H1 (cell line): Measurements from ENCODE around the gene CACUL1. TPM values are rescaled to one million over a fixed set of nuclear protein-coding genes. Genes with fewer than 3 reads are reported as not detected.

Experiments
- CTCF ChIA-PET: fragments of 300-600 bp; sonication (Branson Sonifier 250); formaldehyde crosslinking; loops from one replicate; lab custom pipeline; 2021; ENCODE audit not compliant: partially characterized antibody; lab: Charles Lee
- POLR2A ChIA-PET: fragments of 300-600 bp; sonication (Branson Sonifier 250); formaldehyde crosslinking; loops from one replicate; lab custom pipeline; 2021; ENCODE audit warnings: inconsistent platforms; ENCODE audit not compliant: partially characterized antibody; lab: Charles Lee
- DNase-seq, 2 experiments: peaks; one replicate each; pipeline versions ENCODE4 v3.0.0 to v3.0.0-alpha.2; 2010 to 2022; ENCODE audit warnings: low spot score in 2 of 2, low read depth in 1 of 2, mixed read lengths in 1 of 2
- FAIRE-seq: peaks from 2 replicates; lab custom pipeline; 2011; peaks lifted over from hg19 to GRCh38; lab: Jason Lieb, UNC
- H2AFZ ChIP-seq: 2 replicates; pipeline ENCODE4 v1.8.1; 2012; ENCODE audit warnings: low read length, inconsistent platforms
- H2AK5ac ChIP-seq: 2 replicates; pipeline ENCODE4 v1.6.1; 2013; ENCODE audit warnings: low read depth, low read length
- H2BK120ac ChIP-seq: replicated peaks from 2 replicates; pipeline ENCODE3; 2013; ENCODE audit warnings: low read depth, low read length, inconsistent platforms
- H2BK12ac ChIP-seq: 2 replicates; pipeline ENCODE4 v1.6.1; 2013; ENCODE audit warnings: low read depth, low read length
- H2BK15ac ChIP-seq: 2 replicates; pipeline ENCODE4 v1.6.1; 2013; ENCODE audit warnings: low read length
- H2BK20ac ChIP-seq: 2 replicates; pipeline ENCODE4 v1.6.1; 2013; ENCODE audit warnings: low read length
- H2BK5ac ChIP-seq: 2 replicates; pipeline ENCODE4 v1.6.1; 2013; ENCODE audit warnings: low read depth, low read length
- H3K14ac ChIP-seq: 2 replicates; pipeline ENCODE4 v1.6.1; 2013; ENCODE audit warnings: inconsistent platforms; ENCODE audit not compliant: insufficient read length
- H3K18ac ChIP-seq: 2 replicates; pipeline ENCODE4 v1.6.1; 2013; ENCODE audit warnings: low read length; ENCODE audit errors: extremely low read depth
- H3K23ac ChIP-seq: 2 replicates; pipeline ENCODE4 v1.6.1; 2013; ENCODE audit warnings: inconsistent platforms; ENCODE audit not compliant: insufficient read length
- H3K23me2 ChIP-seq: 2 replicates; pipeline ENCODE4 v1.6.1; 2013; ENCODE audit warnings: low read depth, low read length
- H3K27ac ChIP-seq: 2 replicates; pipeline ENCODE4 v1.6.1; 2011; ENCODE audit warnings: low read depth, low read length, inconsistent platforms
- H3K27me3 ChIP-seq, 4 experiments: replicated peaks in 1 of 4; 1 replicate in 1 of 4; 2 replicates in 3 of 4; pipeline versions ENCODE4 v1.6.1 to v1.8.1; 2011 to 2013; ENCODE audit warnings: low read length in 3 of 4, mild to moderate bottlenecking in 3 of 4, inconsistent platforms in 2 of 4, mixed read lengths in 2 of 4, moderate library complexity in 1 of 4; ENCODE audit not compliant: control insufficient read depth in 3 of 4, insufficient read depth in 3 of 4; ENCODE audit errors: extremely low read depth in 1 of 4
- H3K36me3 ChIP-seq, 4 experiments: 2 replicates each; pipeline versions ENCODE4 v1.6.1 to v1.8.1; 2011 to 2013; ENCODE audit warnings: mild to moderate bottlenecking in 4 of 4, low read length in 3 of 4, moderate library complexity in 2 of 4, control low read depth in 1 of 4, inconsistent platforms in 1 of 4; ENCODE audit not compliant: insufficient read depth in 4 of 4, control insufficient read depth in 2 of 4
- H3K4ac ChIP-seq: replicated peaks from 2 replicates; pipeline ENCODE3; 2013; ENCODE audit warnings: low read length, low read depth, mixed read lengths, inconsistent platforms; ENCODE audit not compliant: insufficient read length
- H3K4me1 ChIP-seq, 4 experiments: replicated peaks in 1 of 4; 1 replicate in 1 of 4; 2 replicates in 3 of 4; pipeline versions ENCODE4 v1.6.1 to v1.8.1; 2011 to 2013; ENCODE audit warnings: low read length in 3 of 4, inconsistent platforms in 2 of 4, mixed read lengths in 1 of 4; ENCODE audit not compliant: insufficient read depth in 4 of 4, control insufficient read depth in 3 of 4
- H3K4me2 ChIP-seq, 2 experiments: 2 replicates each; pipeline versions ENCODE4 v1.6.1 to v1.8.1; 2011 to 2013; ENCODE audit warnings: low read depth in 2 of 2, low read length in 2 of 2, control low read depth in 1 of 2, inconsistent platforms in 1 of 2, mild to moderate bottlenecking in 1 of 2; ENCODE audit not compliant: insufficient read depth in 1 of 2
- H3K4me3 ChIP-seq, 4 experiments: fragments of 200-600, 300-600 bp in 1 of 4; sonication (generic), shearing (Covaris generic), sonication (Bioruptor Twin) in 1 of 4; 2 replicates each; pipeline versions ENCODE4 v1.5.1 to v1.8.1; 2011 to 2016; ENCODE audit warnings: low read length in 4 of 4, low read depth in 3 of 4, control low read depth in 2 of 4, inconsistent platforms in 2 of 4, mild to moderate bottlenecking in 2 of 4, mixed read lengths in 1 of 4, moderate library complexity in 1 of 4; ENCODE audit not compliant: insufficient read depth in 2 of 4; ENCODE audit errors: extremely low read depth in 1 of 4
- H3K56ac ChIP-seq: replicated peaks from 2 replicates; pipeline ENCODE3; 2013; ENCODE audit warnings: low read depth, mild to moderate bottlenecking, mixed read lengths, low read length, inconsistent platforms; ENCODE audit not compliant: insufficient read length
- H3K79me1 ChIP-seq: 2 replicates; pipeline ENCODE4 v1.6.1; 2013; ENCODE audit warnings: low read depth, low read length, control low read depth
- H3K79me2 ChIP-seq, 2 experiments: 2 replicates each; pipeline versions ENCODE4 v1.6.1 to v1.8.1; 2012 to 2013; ENCODE audit warnings: low read length in 2 of 2, mild to moderate bottlenecking in 2 of 2, inconsistent platforms in 1 of 2; ENCODE audit not compliant: insufficient read depth in 2 of 2, control insufficient read depth in 1 of 2
- H3K9ac ChIP-seq, 4 experiments: replicated peaks in 1 of 4; 1 replicate in 1 of 4; 2 replicates in 3 of 4; pipeline versions ENCODE4 v1.6.1 to v1.8.1; 2011 to 2013; ENCODE audit warnings: low read depth in 3 of 4, low read length in 3 of 4, control low read depth in 2 of 4, mild to moderate bottlenecking in 2 of 4, moderate library complexity in 2 of 4, inconsistent platforms in 1 of 4; ENCODE audit errors: extremely low read depth in 1 of 4
- H3K9me3 ChIP-seq, 2 experiments: 2 replicates each; pipeline versions ENCODE4 v1.6.1 to v1.8.1; 2012 to 2013; ENCODE audit warnings: mild to moderate bottlenecking in 2 of 2, moderate library complexity in 2 of 2, control low read depth in 1 of 2, inconsistent platforms in 1 of 2, low read depth in 1 of 2, low read length in 1 of 2, mixed read lengths in 1 of 2; ENCODE audit not compliant: insufficient read depth in 2 of 2
- H4K20me1 ChIP-seq, 2 experiments: replicated peaks in 1 of 2; 2 replicates each; pipeline versions ENCODE3 to v1.8.1; 2011 to 2013; ENCODE audit warnings: inconsistent platforms in 2 of 2, low read length in 2 of 2, mild to moderate bottlenecking in 1 of 2; ENCODE audit not compliant: insufficient read depth in 2 of 2, control insufficient read depth in 1 of 2
- H4K5ac ChIP-seq: 2 replicates; pipeline ENCODE4 v1.6.1; 2013; ENCODE audit warnings: low read length, low read depth, mixed read lengths, inconsistent platforms; ENCODE audit not compliant: insufficient read length
- H4K8ac ChIP-seq: 2 replicates; pipeline ENCODE4 v1.8.0; 2013; ENCODE audit warnings: mild to moderate bottlenecking, moderate library complexity, low read length, inconsistent platforms; ENCODE audit not compliant: insufficient read depth; ENCODE audit errors: extremely low read depth
- H4K91ac ChIP-seq: replicated peaks from 2 replicates; pipeline ENCODE3; 2013; ENCODE audit warnings: low read length, mixed read lengths, inconsistent platforms; ENCODE audit not compliant: insufficient read length
- CBX5 ChIP-seq: fragments of 300-800, 300-1000 bp; sonication (generic); IDR thresholded peaks from 2 replicates; pipeline ENCODE4 v1.7.1; 2016; ENCODE audit warnings: antibody characterized with exemption, low read length, low read depth
- CBX8 ChIP-seq: fragments of 300-800, 300-1000 bp; sonication (generic); IDR thresholded peaks from 2 replicates; pipeline ENCODE4 v1.7.1; 2016; ENCODE audit warnings: low read depth, low read length, borderline replicate concordance
- CEBPB ChIP-seq: IDR thresholded peaks from 2 replicates; pipeline ENCODE4 v1.6.1; 2012; ENCODE audit warnings: low read depth, low read length
- FOSL1 ChIP-seq: IDR thresholded peaks from 2 replicates; pipeline ENCODE4 v1.6.1; 2011; ENCODE audit warnings: mild to moderate bottlenecking, low read depth, low read length, moderate library complexity; ENCODE audit not compliant: insufficient read depth
- JUND ChIP-seq: IDR thresholded peaks from 2 replicates; pipeline ENCODE4 v1.6.1; 2011; ENCODE audit warnings: mild to moderate bottlenecking, improper control_type of control experiment, low read length
- KDM5A ChIP-seq: fragments of 200-600 bp; IDR thresholded peaks from 2 replicates; pipeline ENCODE4 v1.7.1; 2012; ENCODE audit warnings: mild to moderate bottlenecking, low read length, inconsistent platforms, mixed read lengths
- NRF1 ChIP-seq: IDR thresholded peaks from 2 replicates; pipeline ENCODE4 v1.6.1; 2011; ENCODE audit warnings: mild to moderate bottlenecking, low read depth, low read length, improper control_type of control experiment
- POLR2AphosphoS5 ChIP-seq: IDR thresholded peaks from 2 replicates; pipeline ENCODE4 v1.6.1; 2011; ENCODE audit warnings: low read depth, low read length
- RAD21 ChIP-seq, 2 experiments: IDR thresholded peaks in 1 of 2; conservative IDR thresholded peaks in 1 of 2; 2 replicates each; pipeline ENCODE4 v1.6.1; 2011; ENCODE audit warnings: low read depth in 2 of 2, low read length in 2 of 2, improper control_type of control experiment in 1 of 2, inconsistent platforms in 1 of 2, mild to moderate bottlenecking in 1 of 2, moderate library complexity in 1 of 2
- RBBP5 ChIP-seq: IDR thresholded peaks from 2 replicates; pipeline ENCODE4 v1.7.1; 2012; ENCODE audit warnings: low read depth, mild to moderate bottlenecking, inconsistent platforms, low read length, moderate library complexity, borderline replicate concordance
- SP2 ChIP-seq: IDR thresholded peaks from 2 replicates; pipeline ENCODE4 v1.6.1; 2012; ENCODE audit warnings: mild to moderate bottlenecking, low read length, inconsistent platforms
- SP4 ChIP-seq: IDR thresholded peaks from 2 replicates; pipeline ENCODE4 v1.6.1; 2012; ENCODE audit warnings: low read length, inconsistent platforms
- SUZ12 ChIP-seq: fragments of 200-600 bp; sonication (generic); IDR thresholded peaks from 2 replicates; pipeline ENCODE4 v1.6.1; 2012; ENCODE audit warnings: mild to moderate bottlenecking, inconsistent platforms, low read length, moderate library complexity, mixed read lengths
- TAF1 ChIP-seq: IDR thresholded peaks from 2 replicates; pipeline ENCODE4 v1.6.1; 2011; ENCODE audit warnings: mild to moderate bottlenecking, low read depth, low read length
- TBP ChIP-seq: IDR thresholded peaks from 2 replicates; pipeline ENCODE4 v1.6.1; 2011; ENCODE audit warnings: low read depth, low read length, improper control_type of control experiment
- TEAD4 ChIP-seq: IDR thresholded peaks from 2 replicates; pipeline ENCODE4 v1.6.1; 2012; ENCODE audit warnings: low read depth, low read length, inconsistent platforms, mixed read lengths
- WGBS, 2 experiments: shearing (Covaris generic) in 1 of 2; methylation state at CpG; one replicate each; pipeline versions ENCODE4 v1.1.6 to v1.1.7; 2013 to 2015; ENCODE audit warnings: low lambda C conversion rate in 2 of 2, mixed read lengths in 2 of 2, inconsistent platforms in 1 of 2, low coverage in 1 of 2, missing lambda C conversion rate in 1 of 2; ENCODE audit not compliant: insufficient replicate concordance in 2 of 2, insufficient coverage in 1 of 2, insufficient read length in 1 of 2; ENCODE audit errors: extremely low coverage in 1 of 2, missing lambda C conversion rate in 1 of 2; 5-methylcytosine and 5-hydroxymethylcytosine counted together
- polyA plus RNA-seq, 7 experiments: library from polyadenylated mRNA; depleted of rRNA in 3 of 7; stranded (reverse) in 5 of 7; unstranded in 2 of 7; fragments of >200 nt in 5 of 7; fragments of 200-250 nt in 2 of 7; gene quantifications; 1 replicate in 5 of 7; 2 replicates in 1 of 7; 4 replicates in 1 of 7; pipeline versions ENCODE4 v1.2.1 to v1.2.3, GENCODE V29; 2011 to 2013; ENCODE audit warnings: missing spikeins in 2 of 7, mixed read lengths in 2 of 7
- total RNA-seq: library from RNA; stranded (reverse); fragmentation: NEBNext Ultra II Directional; extraction: Animal tissue kit (Norgen Biotek cat#: 25700); gene quantifications from 2 replicates; pipeline ENCODE4 v1.2.1, GENCODE V29; 2021

Gene CACUL1
- total and polyA plus RNA-seq, 2 of the 8 experiments (the other 6 are each of a cell fraction or from before 2014, with no cell fraction given), result 6.5 to 34.2 TPM

- no peak for FAIRE-seq
- H2BK15ac ChIP-seq, result no peak overlapping the region
- no peak overlapping the region for H3K14ac ChIP-seq
- H2BK120ac ChIP-seq, result no peak overlapping the region
- H3K4me2 ChIP-seq, result no peak overlapping the region
- no peak overlapping the region for H3K56ac ChIP-seq
- H3K79me2 ChIP-seq, result no peaks in the 10 kb centered on the region
- no peak overlapping the region for H3K4ac ChIP-seq
- no peak overlapping the region for H3K9ac ChIP-seq
- no peak overlapping the region for H4K91ac ChIP-seq
- H2BK12ac ChIP-seq, result no peak overlapping the region
- H3K23me2 ChIP-seq, result no peaks in the 10 kb centered on the region
- no peak overlapping the region for H2BK5ac ChIP-seq
- H3K79me1 ChIP-seq, result no peaks in the 10 kb centered on the region
- no peak overlapping the region for H3K18ac ChIP-seq
- peaks cover 0 to 1% of the 10 kb centered on the region in 2 experiments for H4K20me1 ChIP-seq
- H4K5ac ChIP-seq, result no peak overlapping the region
- H2AK5ac ChIP-seq, result no peak overlapping the region
- no peak overlapping the region for H2BK20ac ChIP-seq
- CTCF ChIA-PET, result interaction anchor here (0.7 to 6.2 kb wide), 3 partner anchors 74 to 89 kb away, joined by 3 to 23 read pairs (median 4); no protein-coding TSS in a partner anchor
- no peak overlapping the region for H3K4me3 ChIP-seq
- H3K27ac ChIP-seq, result no peak overlapping the region
- H3K4me1 ChIP-seq, result no peaks in the 10 kb centered on the region
- DNase-seq, result no peak
- no peak overlapping the region for H2AFZ ChIP-seq
- H3K9me3 ChIP-seq, result no peaks in the 10 kb centered on the region
- H4K8ac ChIP-seq, result no peak overlapping the region; the same call in 1 of the 2 replicates
- no peak overlapping the region for H3K23ac ChIP-seq
- H3K27me3 ChIP-seq, result no peaks in the 10 kb centered on the region
- WGBS, 2 experiments, result 80% methylated on average over 6 of the region's 6 CpGs; no CpG with 5 or more reads in 1 of the 2 experiments
- H3K36me3 ChIP-seq, result no peaks in the 10 kb centered on the region
- POLR2A ChIA-PET, result interaction anchor here (1.7 to 2.0 kb wide), 2 partner anchors 10 to 22 kb away, joined by 5 to 9 read pairs; no protein-coding TSS in a partner anchor
- TF ChIP-seq TEAD4, result no peak
- TF ChIP-seq TBP, result no peak
- no peak for TF ChIP-seq JUND
- TF ChIP-seq CBX5, result no peak
- TF ChIP-seq RAD21 (IDR thresholded peaks at IDR 0.05 in 1 of 2, conservative IDR thresholded peaks at IDR 0.05 in 1 of 2; ENCODE audit: low read depth in 2 of 2, low read length in 2 of 2), result no peak
- no peak for TF ChIP-seq TAF1
- no peak for TF ChIP-seq CBX8
- no peak for TF ChIP-seq CEBPB
- TF ChIP-seq NRF1, result no peak
- no peak for TF ChIP-seq RBBP5
- no peak for TF ChIP-seq KDM5A
- TF ChIP-seq FOSL1, result no peak
- TF ChIP-seq POLR2AphosphoS5, result no peak
- no peak for TF ChIP-seq SP2
- no peak for TF ChIP-seq SP4
- no peak for TF ChIP-seq SUZ12
Observed at GRCh38 chr10:118672153-118672552, 82.6 kb downstream of the CACUL1 start.
